Neuronal stem cell (in vitro differentiated cells): ENCODE measurements around the gene ZNF202. TPM values are rescaled to one million over a fixed set of nuclear protein-coding genes. Genes with fewer than 3 reads are reported as not detected.

Experiments
- DNase-seq: peaks from one replicate; pipeline ENCODE4 v3.0.0-alpha.2; 2013; ENCODE audit warnings: low spot score
- H2AFZ ChIP-seq: one replicate; pipeline ENCODE4 v1.6.1; 2013; ENCODE audit warnings: mild to moderate bottlenecking, low read length, inconsistent platforms
- H2AK5ac ChIP-seq: 2 replicates; pipeline ENCODE4 v1.6.1; 2013; ENCODE audit warnings: low read depth, mild to moderate bottlenecking, inconsistent platforms, low read length, moderate library complexity, mixed read lengths
- H2BK120ac ChIP-seq: 2 replicates; pipeline ENCODE4 v1.6.1; 2013; ENCODE audit warnings: low read depth, mild to moderate bottlenecking, inconsistent platforms, low read length, moderate library complexity, mixed read lengths
- H2BK12ac ChIP-seq: one replicate; pipeline ENCODE4 v1.6.1; 2013; ENCODE audit warnings: low read length, inconsistent platforms
- H2BK15ac ChIP-seq: 2 replicates; pipeline ENCODE4 v1.6.1; 2013; ENCODE audit warnings: mild to moderate bottlenecking, low read length, inconsistent platforms, mixed read lengths
- H2BK5ac ChIP-seq: one replicate; pipeline ENCODE4 v1.6.1; 2013; ENCODE audit warnings: inconsistent platforms, mild to moderate bottlenecking, low read length, moderate library complexity
- H3K14ac ChIP-seq: one replicate; pipeline ENCODE4 v1.6.1; 2013; ENCODE audit warnings: low read length, inconsistent platforms
- H3K18ac ChIP-seq: 2 replicates; pipeline ENCODE4 v1.6.1; 2013; ENCODE audit warnings: low read length, inconsistent platforms
- H3K23ac ChIP-seq: 2 replicates; pipeline ENCODE4 v1.6.1; 2013; ENCODE audit warnings: low read depth, mild to moderate bottlenecking, mixed read lengths, low read length, inconsistent platforms; ENCODE audit not compliant: poor library complexity
- H3K27ac ChIP-seq: replicated peaks from 3 replicates; pipeline ENCODE4 v1.5.1; 2013; ENCODE audit warnings: low read length, inconsistent platforms
- H3K27me3 ChIP-seq, 3 experiments: 2 replicates each; pipeline ENCODE4 v1.6.1; 2013; ENCODE audit warnings: low read length in 3 of 3, mild to moderate bottlenecking in 2 of 3, inconsistent platforms in 1 of 3, low read depth in 1 of 3, mixed read lengths in 1 of 3, moderate library complexity in 1 of 3; ENCODE audit not compliant: control insufficient read depth in 3 of 3, insufficient read depth in 3 of 3
- H3K36me3 ChIP-seq, 2 donors: replicated peaks in 1 of 2; 2 replicates each; pipeline ENCODE4 v1.6.1; 2013; ENCODE audit warnings: low read length in 2 of 2; ENCODE audit not compliant: control insufficient read depth in 2 of 2, insufficient read depth in 2 of 2
- H3K4ac ChIP-seq: 2 replicates; pipeline ENCODE4 v1.6.1; 2013; ENCODE audit warnings: inconsistent platforms, mild to moderate bottlenecking, low read length, moderate library complexity
- H3K4me1 ChIP-seq, 2 donors: 1 replicate in 1 of 2; 2 replicates in 1 of 2; pipeline ENCODE4 v1.6.1; 2013; ENCODE audit warnings: low read length in 2 of 2, low read depth in 1 of 2; ENCODE audit not compliant: control insufficient read depth in 2 of 2, insufficient read depth in 1 of 2
- H3K4me2 ChIP-seq: one replicate; pipeline ENCODE4 v1.6.1; 2013; ENCODE audit warnings: mild to moderate bottlenecking, low read length, inconsistent platforms; ENCODE audit not compliant: insufficient read depth, poor library complexity, severe bottlenecking
- H3K4me3 ChIP-seq, 2 donors: 2 replicates each; pipeline ENCODE4 v1.5.1; 2013; ENCODE audit warnings: low read length in 2 of 2, mild to moderate bottlenecking in 2 of 2, inconsistent platforms in 1 of 2, moderate library complexity in 1 of 2
- H3K79me1 ChIP-seq: one replicate; pipeline ENCODE4 v1.6.1; 2013; ENCODE audit warnings: low read depth, mild to moderate bottlenecking, inconsistent platforms, low read length, moderate library complexity
- H3K9ac ChIP-seq: one replicate; pipeline ENCODE4 v1.6.1; 2013; ENCODE audit warnings: mild to moderate bottlenecking, low read depth, low read length, inconsistent platforms; ENCODE audit not compliant: poor library complexity
- H3K9me3 ChIP-seq, 2 donors: replicated peaks in 1 of 2; 2 replicates each; pipeline versions ENCODE3 to v1.6.1; 2013; ENCODE audit warnings: low read length in 2 of 2, mild to moderate bottlenecking in 2 of 2, inconsistent platforms in 1 of 2, low read depth in 1 of 2, mixed read lengths in 1 of 2, moderate library complexity in 1 of 2; ENCODE audit not compliant: control insufficient read depth in 2 of 2, insufficient read depth in 1 of 2
- H4K8ac ChIP-seq: one replicate; pipeline ENCODE4 v1.6.1; 2013; ENCODE audit warnings: low read depth, mild to moderate bottlenecking, inconsistent platforms, low read length, moderate library complexity
- H4K91ac ChIP-seq: one replicate; pipeline ENCODE4 v1.6.1; 2013; ENCODE audit warnings: low read length, low read depth, mild to moderate bottlenecking, inconsistent platforms; ENCODE audit not compliant: poor library complexity
- WGBS, 2 donors: extraction: QIAGEN DNeasy Blood & Tissue Kit; methylation state at CpG; one replicate each; pipeline ENCODE4 v1.1.7; 2013; ENCODE audit warnings: missing lambda C conversion rate in 2 of 2, mixed read lengths in 1 of 2; ENCODE audit not compliant: insufficient read length in 2 of 2, insufficient replicate concordance in 1 of 2; ENCODE audit errors: extremely low coverage in 2 of 2; 5-methylcytosine and 5-hydroxymethylcytosine counted together
- small RNA-seq: library from polyadenylated mRNA; stranded (forward); fragments of <200 nt; extraction: miRNeasy Mini kit (QIAGEN cat#:217004); gene quantifications from one replicate; pipeline ENCODE3, GENCODE V24; 2013; ENCODE audit not compliant: insufficient read depth

The ZNF202 gene

DNA sequence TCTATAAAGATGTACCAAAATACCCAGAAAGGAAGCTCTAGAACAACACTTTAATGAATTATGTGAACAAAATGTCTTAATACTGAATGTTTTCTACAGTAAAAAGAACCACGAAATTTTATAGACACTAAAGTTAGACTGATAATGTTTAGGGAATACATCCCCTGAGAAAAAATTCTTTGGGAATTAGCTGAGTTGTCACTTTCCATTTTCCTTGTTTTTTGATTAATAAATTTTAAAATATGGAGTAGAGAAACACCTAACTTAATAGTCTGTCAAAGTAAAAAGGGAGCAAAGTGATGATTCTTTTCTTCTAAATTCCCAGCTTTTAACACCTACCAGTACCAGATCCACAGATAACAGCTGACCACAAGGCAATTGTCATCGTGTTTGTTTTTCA lies 64.0 kb downstream of the ZNF202 start:
- H3K4ac ChIP-seq, result no peak overlapping the region
- no peak overlapping the region for H2AK5ac ChIP-seq
- no peak overlapping the region for H3K18ac ChIP-seq
- no peak overlapping the region for H3K14ac ChIP-seq
- no peak overlapping the region for H3K4me2 ChIP-seq
- no peak overlapping the region for H4K91ac ChIP-seq
- H3K4me3 ChIP-seq, result no peak overlapping the region
- H2BK12ac ChIP-seq, result no peak overlapping the region
- H3K9me3 ChIP-seq, result peaks cover 0 to 2% of the 10 kb centered on the region in 2 donors
- no peak overlapping the region for H2AFZ ChIP-seq
- H2BK15ac ChIP-seq, result no peak overlapping the region
- no peaks in the 10 kb centered on the region for H3K4me1 ChIP-seq
- WGBS, 2 donors, result no CpG with 5 or more reads among the region's 2 CpGs
- no peak overlapping the region for H3K27ac ChIP-seq
- H3K23ac ChIP-seq, result no peak overlapping the region
- DNase-seq, result no peak
- H3K9ac ChIP-seq, result no peak overlapping the region
- no peak overlapping the region for H2BK120ac ChIP-seq
- peaks cover 0 to 5% (median 0%) of the 10 kb centered on the region in 3 experiments for H3K27me3 ChIP-seq
- no peak overlapping the region for H2BK5ac ChIP-seq
- H4K8ac ChIP-seq, result no peak overlapping the region
- no peaks in the 10 kb centered on the region for H3K36me3 ChIP-seq
- no peaks in the 10 kb centered on the region for H3K79me1 ChIP-seq

- Histone ChIP-seq H2BK5ac (no peak overlapping the region), H3K4me1 (peaks cover 0 to 3% of the 10 kb centered on the region in 2 donors), H3K27ac (no peak overlapping the region), H3K9ac (no peak overlapping the region), H2BK15ac (no peak overlapping the region), H2AFZ (no peak overlapping the region), H3K4me2 (no peak overlapping the region), H3K4ac (no peak overlapping the region), H2BK12ac (no peak overlapping the region), H2BK120ac (no peak overlapping the region), H3K18ac (no peak overlapping the region), H3K36me3 (no peaks in the 10 kb centered on the region), H2AK5ac (no peak overlapping the region), H3K9me3 (peaks cover 0 to 2% of the 10 kb centered on the region in 2 donors), H3K23ac (no peak overlapping the region), H3K79me1 (no peaks in the 10 kb centered on the region), H3K27me3 (peaks cover 0 to 13% (median 0%) of the 10 kb centered on the region in 3 experiments), H3K4me3 (no peak overlapping the region), H3K14ac (no peak overlapping the region), H4K91ac (no peak overlapping the region), H4K8ac (no peak overlapping the region)
- WGBS, 2 donors, result no CpG with 5 or more reads among the region's 2 CpGs
- DNase-seq, result no peak
Measured at GRCh38 chr11:123674297-123674696, 67.2 kb downstream of the ZNF202 start.

Small RNA genes lying within 50 kb of the gene (small RNA-seq; reads per million reads assigned to genes)
- not detected for gene RNU1-21P
